Osteocyte (in vitro differentiated cells): ENCODE data around the gene ZDHHC11B. TPM values are rescaled to one million over a fixed set of nuclear protein-coding genes. Genes with fewer than 3 reads are reported as not detected.
"Not testable (repeated sequence)": the region's sequence is repeated elsewhere in the genome, so short reads cannot be mapped to it uniquely, and the experiment has no call there.

Experiments used
- DNase-seq: peaks from one replicate; pipeline ENCODE4 v3.0.0; 2021; ENCODE audit warnings: mixed read lengths; ENCODE audit not compliant: unreplicated experiment; ENCODE audit errors: extremely low spot score
- H3K27ac Mint-ChIP-seq: one replicate; pipeline ENCODE4 v1.8.0; 2021; ENCODE audit warnings: mild to moderate bottlenecking, mixed read lengths; ENCODE audit not compliant: unreplicated experiment
- H3K27me3 Mint-ChIP-seq: one replicate; pipeline ENCODE4 v1.8.0; 2021; ENCODE audit warnings: mixed read lengths; ENCODE audit not compliant: unreplicated experiment
- H3K36me3 Mint-ChIP-seq: one replicate; pipeline ENCODE4 v1.8.0; 2021; ENCODE audit warnings: mixed read lengths; ENCODE audit not compliant: unreplicated experiment
- H3K4me1 Mint-ChIP-seq: one replicate; pipeline ENCODE4 v1.8.0; 2021; ENCODE audit warnings: mixed read lengths; ENCODE audit not compliant: unreplicated experiment
- H3K4me3 Mint-ChIP-seq: one replicate; pipeline ENCODE4 v1.8.0; 2021; ENCODE audit warnings: mild to moderate bottlenecking, moderate library complexity, mixed read lengths; ENCODE audit not compliant: unreplicated experiment
- H3K9me3 Mint-ChIP-seq: one replicate; pipeline ENCODE4 v1.8.0; 2021; ENCODE audit warnings: mixed read lengths; ENCODE audit not compliant: unreplicated experiment
- total RNA-seq: library from RNA; stranded (reverse); gene quantifications from 2 replicates; pipeline ENCODE4 v1.2.1, GENCODE V29; 2021
- TF ChIP-seq, protein P1 (sequence below): fragments of 200-600 bp; sonication (generic); IDR thresholded peaks from 2 replicates; pipeline ENCODE4 v1.5.0; 2021; ENCODE audit warnings: antibody characterized with exemption, mild to moderate bottlenecking, moderate library complexity

Gene ZDHHC11B
- total RNA-seq, 1 donor from 2014 or later, result not detected

DNA sequence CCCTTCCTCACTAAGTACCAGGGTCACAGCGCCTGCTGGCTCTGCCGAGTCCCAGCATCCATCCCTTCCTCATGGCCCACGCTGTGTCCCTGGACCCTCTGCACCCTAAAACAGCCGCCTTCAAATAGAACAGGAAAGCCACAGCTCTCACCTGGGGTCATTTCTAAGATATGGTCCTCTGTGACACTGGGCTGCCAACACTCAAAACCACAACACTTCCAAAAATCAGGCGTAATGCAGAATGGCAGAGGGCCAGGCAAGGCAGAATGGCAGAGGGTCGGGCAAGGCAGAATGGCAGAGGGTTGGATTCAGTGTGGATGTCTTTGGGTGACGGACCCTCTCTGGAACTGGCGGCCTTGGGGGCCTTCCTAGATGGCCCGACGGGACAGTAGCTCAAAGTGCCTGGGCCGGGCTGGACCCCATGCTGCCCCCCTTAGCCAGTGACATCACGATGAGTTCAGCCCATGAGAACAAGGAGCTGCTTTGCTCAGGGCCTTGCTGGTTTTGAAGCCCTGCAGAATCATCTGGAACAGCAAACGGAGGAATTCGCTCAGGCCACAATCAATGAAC is 35.3 kb downstream of the ZDHHC11B start:
- DNase-seq, result no peak
- H3K27ac Mint-ChIP-seq, result no peak overlapping the region
- TF ChIP-seq, protein P1, sequence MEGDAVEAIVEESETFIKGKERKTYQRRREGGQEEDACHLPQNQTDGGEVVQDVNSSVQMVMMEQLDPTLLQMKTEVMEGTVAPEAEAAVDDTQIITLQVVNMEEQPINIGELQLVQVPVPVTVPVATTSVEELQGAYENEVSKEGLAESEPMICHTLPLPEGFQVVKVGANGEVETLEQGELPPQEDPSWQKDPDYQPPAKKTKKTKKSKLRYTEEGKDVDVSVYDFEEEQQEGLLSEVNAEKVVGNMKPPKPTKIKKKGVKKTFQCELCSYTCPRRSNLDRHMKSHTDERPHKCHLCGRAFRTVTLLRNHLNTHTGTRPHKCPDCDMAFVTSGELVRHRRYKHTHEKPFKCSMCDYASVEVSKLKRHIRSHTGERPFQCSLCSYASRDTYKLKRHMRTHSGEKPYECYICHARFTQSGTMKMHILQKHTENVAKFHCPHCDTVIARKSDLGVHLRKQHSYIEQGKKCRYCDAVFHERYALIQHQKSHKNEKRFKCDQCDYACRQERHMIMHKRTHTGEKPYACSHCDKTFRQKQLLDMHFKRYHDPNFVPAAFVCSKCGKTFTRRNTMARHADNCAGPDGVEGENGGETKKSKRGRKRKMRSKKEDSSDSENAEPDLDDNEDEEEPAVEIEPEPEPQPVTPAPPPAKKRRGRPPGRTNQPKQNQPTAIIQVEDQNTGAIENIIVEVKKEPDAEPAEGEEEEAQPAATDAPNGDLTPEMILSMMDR, result no peak
- H3K36me3 Mint-ChIP-seq, result no peaks in the 10 kb centered on the region
- H3K4me1 Mint-ChIP-seq, result no peaks in the 10 kb centered on the region
- no peak overlapping the region for H3K4me3 Mint-ChIP-seq
- peaks cover under 1% of the 10 kb centered on the region for H3K27me3 Mint-ChIP-seq
- H3K9me3 Mint-ChIP-seq, result no peaks in the 10 kb centered on the region

- H3K4me1 Mint-ChIP-seq, DNase-seq, H3K4me3 Mint-ChIP-seq, H3K9me3 Mint-ChIP-seq, H3K36me3 Mint-ChIP-seq, H3K27ac Mint-ChIP-seq, H3K27me3 Mint-ChIP-seq: not testable (repeated sequence)
Observed at GRCh38 chr5:748011-748980, 36.2 kb downstream of the ZDHHC11B start.

DNA sequence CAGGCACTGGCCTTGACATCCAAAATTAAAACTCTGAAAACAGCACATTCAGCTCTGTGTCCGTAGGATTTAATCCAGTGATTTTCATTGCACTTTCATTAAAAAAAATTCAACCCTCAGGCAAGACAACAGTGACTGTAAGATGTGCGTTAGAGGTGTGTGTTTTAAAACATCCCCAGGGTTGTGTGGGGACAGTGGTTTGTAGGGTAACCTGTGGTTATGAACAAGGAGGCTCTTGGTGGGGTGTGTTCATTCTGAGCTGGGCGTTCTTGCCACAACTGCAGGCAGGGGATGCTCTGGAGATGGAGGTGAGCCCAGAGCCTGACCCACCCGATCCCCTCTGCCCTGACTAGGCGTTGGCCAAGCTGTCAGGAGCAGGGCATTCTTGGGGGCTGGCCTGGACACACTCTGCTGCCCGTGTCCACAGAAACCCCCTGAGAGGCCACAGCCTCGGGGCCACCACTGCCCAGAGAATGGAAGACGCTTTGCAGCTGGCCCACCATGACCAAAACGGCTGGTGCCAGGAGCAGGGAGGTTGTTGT is 37.2 kb downstream of the ZDHHC11B start:
- not testable (repeated sequence) for H3K27ac Mint-ChIP-seq, H3K4me1 Mint-ChIP-seq, DNase-seq, H3K4me3 Mint-ChIP-seq, H3K36me3 Mint-ChIP-seq, H3K9me3 Mint-ChIP-seq
- peaks cover 10% of the 10 kb centered on the region for H3K27me3 Mint-ChIP-seq

GRCh38 chr5:746258-746761 is 38.2 kb downstream of the ZDHHC11B start:
- TF ChIP-seq, protein P1, result no peak
- no peak overlapping the region for H3K27ac Mint-ChIP-seq
- no peaks in the 10 kb centered on the region for H3K4me1 Mint-ChIP-seq

GRCh38 chr5:745272-746142 is 39.0 kb downstream of the ZDHHC11B start:
- not testable (repeated sequence) for H3K9me3 Mint-ChIP-seq, H3K4me3 Mint-ChIP-seq, H3K4me1 Mint-ChIP-seq, H3K27ac Mint-ChIP-seq, DNase-seq, H3K36me3 Mint-ChIP-seq
- H3K27me3 Mint-ChIP-seq, result peaks cover 13% of the 10 kb centered on the region

More at GRCh38 chr5:746258-746761, 38.2 kb downstream of the ZDHHC11B start:
- no peak overlapping the region for H3K4me3 Mint-ChIP-seq
- no peak for DNase-seq
- H3K9me3 Mint-ChIP-seq, result no peaks in the 10 kb centered on the region
- H3K27me3 Mint-ChIP-seq, result peaks cover 11% of the 10 kb centered on the region
- no peaks in the 10 kb centered on the region for H3K36me3 Mint-ChIP-seq

DNA sequence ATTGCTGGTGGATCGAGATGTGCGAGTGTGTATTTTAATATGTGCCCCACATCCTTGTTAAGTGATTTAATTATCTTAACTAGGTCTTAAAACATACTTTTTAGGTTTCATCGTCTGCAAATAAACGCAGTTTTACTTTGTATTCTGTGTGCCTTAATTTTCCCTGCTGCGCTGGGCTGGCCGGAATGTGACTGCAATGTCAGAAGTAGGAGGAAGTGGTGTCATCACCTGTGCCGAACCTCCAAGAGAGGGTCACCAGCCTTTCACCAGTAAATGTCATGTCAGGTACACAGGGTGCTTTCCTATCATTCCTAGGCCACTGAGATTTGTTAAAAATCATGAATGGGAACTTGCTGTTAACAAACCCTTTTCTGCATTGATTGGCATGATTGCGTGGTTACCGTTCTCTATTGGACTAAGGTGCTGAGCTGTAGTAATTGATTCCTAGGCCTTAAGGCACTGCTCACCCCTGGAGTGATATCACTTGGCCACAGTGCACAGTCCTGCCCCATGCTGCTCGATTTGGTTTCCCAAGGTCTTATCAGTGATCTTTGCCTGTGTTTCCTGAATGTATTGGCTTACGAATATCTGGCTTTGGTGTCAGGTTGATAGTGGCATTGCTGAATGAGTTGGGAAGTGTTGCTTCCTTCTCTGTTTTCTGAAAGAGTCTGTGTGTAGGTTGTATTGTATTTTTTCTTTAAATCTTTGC is 40.7 kb downstream of the ZDHHC11B start:
- H3K9me3 Mint-ChIP-seq, DNase-seq, H3K4me3 Mint-ChIP-seq, H3K4me1 Mint-ChIP-seq, H3K27ac Mint-ChIP-seq, H3K36me3 Mint-ChIP-seq: not testable (repeated sequence)
- H3K27me3 Mint-ChIP-seq, result peaks cover 16% of the 10 kb centered on the region

DNA sequence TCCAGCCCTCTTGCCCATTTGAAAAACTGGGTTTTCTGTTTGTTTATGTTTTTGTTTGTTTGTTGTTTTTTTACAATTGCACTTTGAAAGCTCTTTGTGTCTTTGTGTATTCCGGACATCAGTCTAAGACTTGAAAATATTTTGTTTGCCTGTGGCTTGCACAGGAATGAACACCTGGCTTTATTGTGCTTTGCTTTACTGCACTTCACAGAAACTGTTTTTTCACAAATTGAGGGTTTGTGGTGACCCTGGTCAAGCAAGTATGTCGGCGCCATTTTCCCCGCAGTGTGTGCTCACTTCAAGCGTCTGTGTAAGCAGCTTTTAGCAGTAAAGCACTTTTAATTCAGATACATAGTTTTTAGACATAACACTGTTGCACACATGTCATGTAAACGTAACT is 42.3 kb downstream of the ZDHHC11B start:
- H3K4me1 Mint-ChIP-seq, H3K27ac Mint-ChIP-seq, H3K36me3 Mint-ChIP-seq, H3K4me3 Mint-ChIP-seq, DNase-seq, H3K9me3 Mint-ChIP-seq: not testable (repeated sequence)
- peaks cover 21% of the 10 kb centered on the region for H3K27me3 Mint-ChIP-seq

GRCh38 chr5:734145-734544 is 50.4 kb downstream of the ZDHHC11B start:
- H3K27me3 Mint-ChIP-seq, result peaks cover 39% of the 10 kb centered on the region
- not testable (repeated sequence) for H3K36me3 Mint-ChIP-seq, H3K4me3 Mint-ChIP-seq, H3K9me3 Mint-ChIP-seq, H3K4me1 Mint-ChIP-seq, DNase-seq, H3K27ac Mint-ChIP-seq
